ENCODE measurements around the gene DDX47. TPM values are rescaled to one million over a fixed set of nuclear protein-coding genes. Genes with fewer than 3 reads are reported as not detected.

DDX47 gene
- total RNA-seq, 3 donors from 2014 or later (not counting 1 experiment from before 2014, with no cell fraction given), result 98.9 to 120 (median 114) TPM

DNA sequence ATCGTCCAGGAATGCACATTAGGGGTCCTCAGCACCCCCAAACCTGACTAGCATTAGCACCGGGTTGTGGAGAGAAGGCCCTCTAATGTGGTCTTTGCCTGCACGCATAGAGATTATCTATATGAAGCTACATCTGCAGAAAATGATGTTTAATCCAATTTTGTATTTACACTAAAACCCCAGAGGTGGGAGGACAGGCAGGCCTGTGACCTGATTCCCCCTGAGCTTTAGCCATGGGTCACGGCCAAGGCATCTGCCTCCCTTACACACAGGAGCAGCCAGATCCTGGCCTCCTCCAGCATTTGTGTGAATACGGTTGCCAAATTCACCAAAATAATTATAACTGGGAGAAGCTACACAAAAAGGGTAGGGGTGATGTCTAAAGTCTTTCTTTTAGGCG lies 20.7 kb upstream of the DDX47 start:
- DNase-seq (no peak), ATAC-seq (no peak)
- H3K4me3 ChIP-seq (ENCODE audit: low read length), result no peak overlapping the region
- Mint-ChIP-seq H3K4me3 (no peak overlapping the region), H3K4me1 (peaks cover 7 to 13% of the 10 kb centered on the region in 2 donors), H3K36me3 (no peaks in the 10 kb centered on the region), H3K27me3 (ENCODE audit: low read depth in 2 of 2) (no peaks in the 10 kb centered on the region), H3K27ac (no peak overlapping the region), H3K9me3 (no peaks in the 10 kb centered on the region)
- H3K27ac ChIP-seq (ENCODE audit: low read length), result no peak overlapping the region
- intact Hi-C loops (cut with micrococcal nuclease), result no loop called here
- no peaks in the 10 kb centered on the region for H3K9me3 ChIP-seq (ENCODE audit: control insufficient read depth, insufficient read depth, low read length)
- peaks cover 11% of the 10 kb centered on the region for H3K4me1 ChIP-seq (ENCODE audit: control insufficient read depth, insufficient read depth, low read length)
- no peaks in the 10 kb centered on the region for H3K36me3 ChIP-seq (ENCODE audit: control insufficient read depth, insufficient read depth, low read length)
- no peaks in the 10 kb centered on the region for H3K27me3 ChIP-seq (ENCODE audit: control insufficient read depth, insufficient read depth, low read length)
- 97% methylated on average over 5 of the region's 6 CpGs for WGBS (ENCODE audit: insufficient coverage)
- TF ChIP-seq, protein P1, sequence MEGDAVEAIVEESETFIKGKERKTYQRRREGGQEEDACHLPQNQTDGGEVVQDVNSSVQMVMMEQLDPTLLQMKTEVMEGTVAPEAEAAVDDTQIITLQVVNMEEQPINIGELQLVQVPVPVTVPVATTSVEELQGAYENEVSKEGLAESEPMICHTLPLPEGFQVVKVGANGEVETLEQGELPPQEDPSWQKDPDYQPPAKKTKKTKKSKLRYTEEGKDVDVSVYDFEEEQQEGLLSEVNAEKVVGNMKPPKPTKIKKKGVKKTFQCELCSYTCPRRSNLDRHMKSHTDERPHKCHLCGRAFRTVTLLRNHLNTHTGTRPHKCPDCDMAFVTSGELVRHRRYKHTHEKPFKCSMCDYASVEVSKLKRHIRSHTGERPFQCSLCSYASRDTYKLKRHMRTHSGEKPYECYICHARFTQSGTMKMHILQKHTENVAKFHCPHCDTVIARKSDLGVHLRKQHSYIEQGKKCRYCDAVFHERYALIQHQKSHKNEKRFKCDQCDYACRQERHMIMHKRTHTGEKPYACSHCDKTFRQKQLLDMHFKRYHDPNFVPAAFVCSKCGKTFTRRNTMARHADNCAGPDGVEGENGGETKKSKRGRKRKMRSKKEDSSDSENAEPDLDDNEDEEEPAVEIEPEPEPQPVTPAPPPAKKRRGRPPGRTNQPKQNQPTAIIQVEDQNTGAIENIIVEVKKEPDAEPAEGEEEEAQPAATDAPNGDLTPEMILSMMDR (IDR thresholded peaks at IDR 0.05), result no peak

DNA sequence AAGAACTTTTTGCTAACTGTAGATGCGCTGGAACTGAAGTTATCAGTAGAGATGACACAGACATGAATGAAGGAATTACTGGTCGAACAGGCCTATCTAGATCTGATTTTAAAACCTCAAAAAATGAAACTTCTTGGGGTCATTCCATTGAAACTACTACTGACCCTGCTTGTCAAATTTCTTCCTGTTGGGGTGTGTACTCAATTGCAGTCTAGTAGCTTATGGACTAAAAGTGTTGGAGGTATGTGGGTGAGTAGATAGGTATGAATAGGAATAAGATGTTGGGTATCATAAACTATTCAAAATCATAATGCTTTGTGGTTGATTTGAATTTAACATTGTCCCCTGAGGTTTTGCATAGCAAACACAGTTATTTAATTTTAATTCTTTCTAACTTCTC lies 18.5 kb upstream of the DDX47 start:
- H3K36me3 Mint-ChIP-seq, result no peaks in the 10 kb centered on the region
- intact Hi-C loops (cut with micrococcal nuclease), result no loop called here
- no peak overlapping the region for H3K4me3 Mint-ChIP-seq
- 100% methylated on average over 2 of the region's 2 CpGs for WGBS (ENCODE audit: insufficient coverage)
- no peaks in the 10 kb centered on the region for H3K27me3 ChIP-seq (ENCODE audit: control insufficient read depth, insufficient read depth, low read length)
- no peak overlapping the region for H3K27ac ChIP-seq (ENCODE audit: low read length)
- H3K4me1 Mint-ChIP-seq, result no peaks in the 10 kb centered on the region
- no peaks in the 10 kb centered on the region for H3K9me3 Mint-ChIP-seq
- TF ChIP-seq, protein P1 (IDR thresholded peaks at IDR 0.05), result no peak
- H3K4me1 ChIP-seq (ENCODE audit: control insufficient read depth, insufficient read depth, low read length), result no peaks in the 10 kb centered on the region
- ATAC-seq (no peak), DNase-seq (no peak)
- no peaks in the 10 kb centered on the region for H3K36me3 ChIP-seq (ENCODE audit: control insufficient read depth, insufficient read depth, low read length)
- H3K27ac Mint-ChIP-seq, result no peak overlapping the region
- no peaks in the 10 kb centered on the region for H3K27me3 Mint-ChIP-seq (ENCODE audit: low read depth in 2 of 2)
- no peaks in the 10 kb centered on the region for H3K9me3 ChIP-seq (ENCODE audit: control insufficient read depth, insufficient read depth, low read length)
- no peak overlapping the region for H3K4me3 ChIP-seq (ENCODE audit: low read length)

DNA sequence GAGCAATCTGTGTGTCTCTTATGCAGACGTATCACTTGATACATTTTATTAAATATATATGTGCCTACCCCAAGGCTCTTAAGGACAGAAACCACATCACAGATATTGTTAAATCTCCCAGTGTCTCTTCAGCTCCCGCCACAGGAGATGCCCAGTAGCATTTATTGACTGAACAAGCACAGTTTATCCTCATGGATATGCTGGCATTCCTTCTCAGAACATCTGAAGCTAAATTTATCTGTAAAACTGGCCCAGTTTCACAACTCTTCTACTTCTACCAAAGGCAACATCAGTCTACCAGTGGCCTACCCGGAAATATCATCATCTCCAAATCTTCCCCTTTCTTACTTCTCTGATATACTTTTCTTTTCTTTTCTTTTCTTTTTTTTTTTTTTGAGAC lies 17.0 kb upstream of the DDX47 start:
- Mint-ChIP-seq H3K9me3 (no peaks in the 10 kb centered on the region), H3K27me3 (ENCODE audit: low read depth in 2 of 2) (peaks cover 0 to 4% of the 10 kb centered on the region in 2 donors), H3K27ac (no peak overlapping the region), H3K36me3 (no peaks in the 10 kb centered on the region), H3K4me1 (no peaks in the 10 kb centered on the region), H3K4me3 (no peak overlapping the region)
- Histone ChIP-seq H3K27ac (ENCODE audit: low read length) (no peak overlapping the region), H3K4me3 (ENCODE audit: low read length) (no peak overlapping the region), H3K27me3 (ENCODE audit: control insufficient read depth, insufficient read depth, low read length) (no peaks in the 10 kb centered on the region), H3K4me1 (ENCODE audit: control insufficient read depth, insufficient read depth, low read length) (no peaks in the 10 kb centered on the region), H3K36me3 (ENCODE audit: control insufficient read depth, insufficient read depth, low read length) (no peaks in the 10 kb centered on the region), H3K9me3 (ENCODE audit: control insufficient read depth, insufficient read depth, low read length) (no peaks in the 10 kb centered on the region)
- intact Hi-C loops (cut with micrococcal nuclease), result no loop called here
- TF ChIP-seq, protein P1 (IDR thresholded peaks at IDR 0.05), result no peak
- 50% methylated on average over 2 of the region's 3 CpGs for WGBS (ENCODE audit: insufficient coverage)
- ATAC-seq, result no peak
- DNase-seq, result no peak

All from natural killer cell (primary cell).